ENCODE data around the gene C2CD4C.
A peak's percentile ranks its signal among the peaks of the same experiment; 100 is the strongest.
"Not testable (repeated sequence)": the region's sequence is repeated elsewhere in the genome, so short reads cannot be mapped to it uniquely, and the experiment has no call there.

Gene C2CD4C

DNA sequence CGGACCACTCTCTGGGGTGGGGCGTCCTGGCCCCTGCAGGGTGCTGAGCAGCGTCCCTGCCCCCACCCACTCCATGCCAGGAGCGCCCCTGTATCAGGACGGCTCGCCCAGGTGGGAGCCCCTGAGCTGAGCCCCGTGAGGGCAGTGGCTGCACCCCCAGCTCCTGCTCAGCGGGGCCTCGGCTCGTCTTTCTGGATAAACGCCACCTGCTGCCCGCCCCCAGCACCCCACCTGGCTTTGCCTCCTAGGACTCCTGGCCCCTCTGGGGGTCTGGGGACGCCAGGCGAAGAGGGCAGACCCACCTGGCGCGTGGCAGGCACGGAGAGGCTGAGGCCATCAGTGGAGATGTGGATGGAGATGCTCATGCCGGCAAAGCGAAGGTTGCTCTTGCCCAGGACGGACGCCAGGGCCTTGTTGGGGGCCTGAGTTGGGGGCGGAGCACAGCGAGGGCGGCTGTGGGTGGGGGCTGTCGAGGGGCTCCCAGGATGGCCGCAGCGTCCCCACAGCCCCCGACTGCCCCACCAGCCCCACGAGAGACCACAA, 29.5 kb upstream of the C2CD4C start:
- DNase-seq, result no peak

DNA sequence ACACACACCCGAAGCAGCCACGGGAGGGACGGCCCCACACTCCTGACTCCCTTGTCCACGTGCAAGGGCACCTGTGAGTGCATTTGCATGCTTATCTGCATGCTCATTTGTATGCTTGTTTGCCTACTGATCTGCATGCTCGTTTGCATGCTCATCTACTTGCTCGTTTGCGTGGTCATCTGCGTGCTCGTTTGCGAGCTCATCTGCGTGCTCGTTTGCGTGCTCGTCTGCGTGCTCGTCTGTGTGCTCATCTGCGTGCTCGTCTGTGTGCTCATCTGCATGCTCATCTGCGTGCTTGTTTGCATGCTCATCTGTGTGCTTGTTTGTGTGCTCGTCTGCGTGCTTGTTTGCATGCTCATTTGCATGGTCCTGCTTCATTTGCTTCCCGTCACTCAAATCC, 28.1 kb upstream of the C2CD4C start:
- no peak for DNase-seq

DNA sequence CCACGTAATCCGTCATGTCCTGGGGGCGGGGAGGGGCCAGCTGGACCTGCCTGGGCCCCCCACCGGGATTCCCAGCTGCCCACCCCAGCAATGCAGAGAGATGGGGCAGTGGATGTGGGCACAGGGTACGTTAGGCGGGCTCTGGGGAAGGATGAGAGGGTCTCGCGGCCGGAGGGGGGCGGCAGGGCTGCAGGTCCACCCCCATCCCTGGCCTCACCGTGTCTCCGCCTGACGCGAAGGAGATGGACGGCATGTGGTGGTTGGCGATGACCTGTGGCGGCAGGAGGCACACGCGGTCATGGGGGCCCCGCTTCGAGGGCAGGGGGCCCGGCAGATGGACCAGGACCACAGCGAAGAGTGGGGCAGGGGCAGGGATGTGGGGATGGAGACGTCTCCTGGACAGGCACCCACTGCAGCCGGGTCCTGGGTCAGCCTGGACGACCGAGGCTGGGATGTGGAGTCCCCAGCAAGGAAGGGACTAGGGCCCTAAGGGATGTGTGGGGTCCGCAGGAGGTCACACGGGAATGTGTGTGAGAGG, 27.5 kb upstream of the C2CD4C start:
- DNase-seq, result no peak

DNA sequence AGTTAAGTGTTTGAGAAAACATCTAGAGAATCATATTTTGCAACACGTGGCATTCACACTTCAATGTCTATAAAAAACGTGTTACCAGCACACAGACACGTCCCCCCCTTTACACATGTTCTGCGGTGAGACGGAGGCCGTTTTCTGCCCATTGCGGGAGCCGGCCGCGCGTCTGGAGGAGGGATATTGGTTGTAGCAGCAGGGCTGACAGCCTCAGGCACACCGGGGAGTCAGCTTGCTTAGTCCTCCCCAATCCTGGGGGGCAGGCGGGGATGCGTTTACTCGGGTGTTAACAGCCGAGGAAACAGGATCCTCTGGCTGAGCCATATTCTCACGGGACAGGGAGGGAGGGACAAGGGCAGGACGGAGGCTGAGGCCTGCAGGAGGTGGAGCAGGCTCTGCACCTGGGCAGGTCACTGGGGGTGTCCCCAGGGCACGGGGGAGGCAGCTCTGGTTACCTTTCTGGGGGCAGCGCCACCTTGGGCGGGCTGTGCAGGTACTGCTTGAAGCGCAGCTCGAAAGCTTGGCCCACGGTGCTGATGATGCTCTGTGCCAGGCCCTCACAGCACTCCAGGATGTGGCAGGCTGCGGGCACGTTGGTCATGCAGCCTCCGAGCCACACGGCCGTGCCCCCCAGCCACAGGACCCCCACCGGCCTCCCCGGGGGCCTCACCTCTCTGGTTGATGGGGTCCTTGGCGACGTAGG, 26.9 kb upstream of the C2CD4C start:
- DNase-seq, result no peak

DNA sequence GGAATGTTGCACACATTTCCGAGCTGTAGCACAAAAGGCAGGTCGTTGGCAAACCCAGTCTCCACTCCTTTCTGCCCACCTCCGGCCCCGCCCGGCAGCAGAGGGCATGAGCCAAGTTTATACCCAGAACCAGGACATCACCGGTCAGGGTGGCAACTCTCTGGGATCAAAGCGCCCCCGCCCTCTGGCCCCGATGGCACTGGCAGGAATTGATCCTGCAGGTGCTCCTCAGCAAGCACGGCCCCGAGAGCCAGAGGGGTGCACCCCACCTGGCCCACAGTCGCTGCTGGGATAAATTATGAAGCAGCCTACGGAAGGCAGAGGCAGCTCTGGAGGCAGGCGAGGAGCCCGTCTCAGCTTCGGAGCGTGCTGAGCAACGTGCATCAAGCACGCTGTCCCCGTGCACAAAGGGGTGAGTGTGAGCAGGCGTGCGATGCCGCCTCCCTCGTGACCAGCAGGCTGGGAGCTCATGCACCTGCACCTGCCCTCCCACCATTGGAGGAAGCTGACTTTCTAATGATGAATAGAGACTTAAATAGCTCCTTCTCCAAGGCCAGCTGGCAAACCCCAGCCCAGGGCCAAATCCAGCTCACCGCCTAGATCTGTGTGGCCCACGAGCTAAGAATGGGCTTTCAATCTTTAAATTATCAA, 26.2 kb upstream of the C2CD4C start:
- no peak for DNase-seq

DNA sequence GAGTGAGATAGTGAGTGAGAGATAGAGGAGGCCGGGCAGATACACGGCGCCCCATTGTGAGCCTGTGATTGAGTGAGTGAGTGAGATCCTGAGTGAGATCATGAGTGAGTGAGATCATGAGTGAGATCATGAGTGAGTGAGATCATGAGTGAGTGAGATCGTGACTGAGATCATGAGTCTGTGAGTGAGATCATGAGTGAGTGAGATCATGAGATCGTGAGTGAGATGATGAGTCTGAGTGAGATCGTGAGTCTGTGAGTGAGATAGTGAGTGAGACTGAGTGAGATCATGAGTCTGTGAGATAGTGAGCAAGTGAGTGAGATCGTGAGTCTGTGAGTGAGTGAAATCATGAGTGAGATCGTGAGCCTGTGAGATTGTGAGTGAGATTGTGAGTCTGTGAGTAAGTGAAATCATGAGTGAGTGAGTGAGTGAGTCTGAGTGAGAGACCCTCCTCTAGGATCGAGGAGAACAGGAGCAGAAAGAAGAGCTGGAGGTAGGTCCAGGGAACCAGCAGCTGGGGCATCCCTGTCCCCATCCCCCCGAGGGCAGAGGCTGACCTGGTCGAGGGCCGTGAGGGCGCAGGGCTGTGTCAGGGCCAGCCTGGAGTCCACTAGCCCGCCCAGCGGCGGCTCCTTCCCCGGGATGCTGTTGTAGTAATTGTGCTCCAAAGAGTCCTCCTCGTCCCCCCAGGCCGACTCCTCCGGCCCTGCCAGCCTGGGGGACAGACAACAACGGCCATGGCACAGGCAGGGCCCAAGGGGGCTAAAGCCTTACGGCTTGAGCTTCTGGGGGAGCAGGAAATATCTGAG, 25.4 kb upstream of the C2CD4C start:
- DNase-seq, result no peak

DNA sequence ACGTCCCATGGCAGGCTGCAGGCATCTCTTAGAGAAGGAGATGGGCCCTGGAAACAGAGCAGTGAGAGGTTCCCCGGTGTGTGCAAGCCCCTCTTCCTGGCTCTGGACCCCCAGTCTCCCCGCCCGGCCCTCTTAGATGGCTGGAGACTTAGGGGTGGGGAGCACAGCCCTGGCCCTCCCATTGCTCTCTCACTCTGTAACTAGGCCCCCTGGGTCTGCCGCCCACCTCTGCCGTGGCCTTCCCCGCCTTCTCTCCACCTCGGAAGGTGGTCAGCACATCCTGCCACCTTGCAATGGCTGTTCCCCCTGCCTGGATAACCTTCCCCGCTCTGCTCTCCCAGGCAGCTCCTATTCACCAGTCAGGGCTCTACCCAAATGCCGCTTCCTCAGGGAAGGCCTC, 21.8 kb upstream of the C2CD4C start:
- no peak for DNase-seq

DNA sequence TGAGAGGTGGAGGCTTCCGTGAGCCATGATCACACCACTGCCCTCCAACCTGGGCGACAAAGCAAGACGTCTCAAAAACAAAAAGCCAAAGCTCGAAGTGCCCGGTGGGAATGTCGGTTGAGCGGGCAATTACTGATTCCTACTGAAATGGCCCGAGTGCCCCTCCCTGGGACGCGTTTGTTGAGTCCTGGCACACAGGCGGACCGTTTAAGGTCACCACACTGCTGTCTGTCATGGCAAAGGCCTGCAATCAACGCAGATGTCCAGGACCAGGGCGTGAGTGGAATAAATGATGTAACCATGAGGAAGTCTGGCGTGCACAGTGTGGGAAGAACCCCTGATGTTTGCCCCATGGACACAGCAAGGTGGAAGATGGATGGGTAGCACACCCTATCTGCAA, 19.2 kb upstream of the C2CD4C start:
- DNase-seq, result no peak

DNA sequence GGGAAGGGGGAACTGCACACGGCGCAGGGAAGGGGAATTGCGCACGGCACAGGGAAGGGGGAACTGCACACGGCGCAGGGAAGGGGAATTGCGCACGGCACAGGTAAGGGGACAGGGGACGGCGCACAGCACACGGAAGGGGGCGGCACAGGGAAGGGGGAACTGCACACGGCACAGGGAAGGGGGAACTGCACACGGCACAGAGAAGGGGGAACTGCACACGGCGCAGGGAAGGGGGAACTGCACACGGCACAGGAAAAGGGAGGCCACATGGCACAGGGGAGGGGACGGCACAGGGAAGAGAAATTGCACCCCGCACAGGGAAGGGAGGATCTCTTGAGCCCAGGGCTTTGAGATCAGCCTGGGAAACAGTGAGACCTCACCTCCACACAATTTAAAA, 18.7 kb upstream of the C2CD4C start:
- DNase-seq, result not testable (repeated sequence)

DNA sequence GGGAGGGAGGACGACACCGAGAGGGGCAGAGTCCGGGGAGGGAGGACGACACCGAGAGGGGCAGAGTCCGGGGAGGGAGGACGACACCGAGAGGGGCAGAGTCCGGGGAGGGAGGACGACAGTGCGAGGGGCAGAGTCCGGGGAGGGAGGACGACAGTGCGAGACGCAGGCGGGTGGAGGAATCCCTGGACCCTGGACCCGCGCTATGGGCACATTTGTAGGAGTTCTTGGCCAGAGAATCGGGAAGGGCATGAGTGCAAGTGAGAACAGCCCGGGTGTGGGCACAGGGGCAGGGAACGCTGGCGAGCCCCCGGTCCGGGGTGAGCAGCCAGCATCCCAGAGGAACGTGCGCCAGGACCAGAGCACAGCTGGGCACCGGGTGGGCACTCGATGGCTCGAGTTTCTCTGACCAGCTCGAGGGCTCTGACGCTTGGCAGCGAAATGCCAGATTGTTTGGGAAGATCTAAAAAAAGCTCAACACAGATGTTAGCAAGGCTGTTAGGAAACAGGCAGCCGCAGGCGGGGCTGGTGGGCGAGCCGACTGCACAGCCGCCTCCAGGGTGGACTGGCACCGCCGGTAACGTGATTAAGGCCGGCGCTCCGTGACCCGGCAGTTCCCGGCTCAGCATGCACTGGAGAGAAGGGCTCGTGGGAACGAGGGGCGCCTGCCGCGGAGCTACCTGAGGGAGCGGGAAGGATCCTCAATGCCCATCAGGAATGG, 17.9 kb upstream of the C2CD4C start:
- peak; percentile 60 for DNase-seq

DNA sequence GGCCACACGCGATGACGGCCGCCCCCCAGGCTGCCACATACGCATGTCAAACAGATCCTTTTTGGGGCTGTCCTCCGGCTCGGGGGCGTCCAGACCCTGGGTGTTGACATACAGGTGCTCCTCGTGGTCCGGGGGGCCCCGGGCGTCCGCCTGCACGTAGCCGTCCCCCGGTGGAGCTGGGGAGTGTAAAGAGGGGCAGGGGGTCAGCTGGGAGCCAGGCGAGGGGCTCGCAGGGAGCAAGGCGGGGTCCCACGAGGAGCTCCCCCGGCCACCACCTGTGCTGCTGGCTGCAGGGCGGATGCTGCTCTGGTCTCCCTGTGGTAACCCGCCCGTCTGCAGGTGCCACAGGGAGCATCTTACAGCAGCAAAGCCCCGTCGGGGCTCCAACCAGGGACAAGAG, 16.1 kb upstream of the C2CD4C start:
- DNase-seq, result no peak

DNA sequence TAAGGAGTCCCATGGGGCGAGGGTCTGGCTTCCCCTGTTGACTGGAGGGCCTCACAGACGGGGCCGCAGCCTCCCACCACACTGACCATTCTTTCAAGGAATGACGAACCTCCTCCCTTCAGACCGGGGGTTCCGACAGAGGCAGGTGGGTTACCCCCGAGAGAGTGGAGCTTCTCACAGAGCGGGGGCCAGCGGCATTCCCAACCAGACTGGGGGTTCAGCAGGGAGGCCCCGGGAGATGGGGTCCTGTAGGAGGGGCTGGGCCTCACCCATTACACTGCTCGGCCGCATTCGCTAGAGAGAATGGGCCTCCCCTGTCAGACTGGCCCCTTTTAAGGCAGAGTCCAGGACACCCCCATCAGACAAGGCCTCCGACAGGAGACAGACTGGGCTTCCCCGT, 15.6 kb upstream of the C2CD4C start:
- DNase-seq, result no peak

DNA sequence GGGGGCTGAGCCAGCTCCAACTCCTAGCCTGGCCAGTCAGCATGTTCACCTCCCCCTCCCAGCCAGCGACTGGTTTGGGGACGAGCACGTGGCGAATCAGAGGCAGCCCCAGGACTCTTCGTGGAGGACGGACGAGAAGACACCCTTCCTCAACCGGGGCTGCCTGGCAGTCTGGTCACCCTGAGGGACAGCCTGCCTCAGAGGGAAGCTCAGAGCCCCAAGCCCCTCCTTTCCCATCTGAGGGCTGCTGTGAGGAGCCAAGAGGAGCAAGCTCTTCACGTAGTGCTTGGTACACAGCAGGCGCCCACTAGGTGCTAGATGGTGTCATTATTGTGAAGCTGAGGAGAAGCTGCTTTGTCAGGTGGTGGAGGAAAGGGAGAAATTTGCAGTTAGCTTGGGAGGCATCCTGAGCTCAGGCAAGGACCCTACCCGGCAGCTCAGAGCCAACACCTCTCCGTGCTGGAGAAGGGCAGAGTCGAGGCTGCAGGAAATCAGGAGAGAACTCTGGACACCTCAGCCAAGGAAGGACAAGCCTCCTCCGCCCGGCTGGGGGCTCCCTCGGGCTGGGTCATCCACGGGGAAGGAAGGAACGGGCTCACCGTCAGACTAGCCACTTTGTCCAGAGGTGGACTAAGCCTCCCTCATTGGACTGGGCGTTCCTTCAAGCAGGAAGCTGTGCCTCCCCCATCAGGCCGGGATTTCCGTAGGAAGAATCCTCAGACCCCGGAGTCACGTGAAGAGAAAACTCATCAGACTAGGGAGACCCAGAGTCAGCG, 14.9 kb upstream of the C2CD4C start:
- DNase-seq, result no peak

DNA sequence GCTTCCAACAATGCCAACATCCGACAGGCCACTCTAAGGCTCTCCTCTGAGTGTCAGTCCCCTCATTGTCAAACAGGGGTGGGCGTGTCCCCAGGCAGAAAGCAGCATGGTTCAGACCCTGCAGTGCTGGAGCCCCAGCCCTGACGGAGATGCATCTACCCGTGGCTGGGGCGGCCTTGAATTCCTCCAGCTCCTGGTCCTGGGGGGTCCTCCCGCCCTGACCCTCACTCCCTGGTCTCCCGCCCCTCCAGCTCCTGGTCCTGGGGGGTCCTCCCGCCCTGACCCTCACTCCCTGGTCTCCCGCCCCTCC, 13.9 kb upstream of the C2CD4C start:
- DNase-seq, result not testable (repeated sequence)

DNA sequence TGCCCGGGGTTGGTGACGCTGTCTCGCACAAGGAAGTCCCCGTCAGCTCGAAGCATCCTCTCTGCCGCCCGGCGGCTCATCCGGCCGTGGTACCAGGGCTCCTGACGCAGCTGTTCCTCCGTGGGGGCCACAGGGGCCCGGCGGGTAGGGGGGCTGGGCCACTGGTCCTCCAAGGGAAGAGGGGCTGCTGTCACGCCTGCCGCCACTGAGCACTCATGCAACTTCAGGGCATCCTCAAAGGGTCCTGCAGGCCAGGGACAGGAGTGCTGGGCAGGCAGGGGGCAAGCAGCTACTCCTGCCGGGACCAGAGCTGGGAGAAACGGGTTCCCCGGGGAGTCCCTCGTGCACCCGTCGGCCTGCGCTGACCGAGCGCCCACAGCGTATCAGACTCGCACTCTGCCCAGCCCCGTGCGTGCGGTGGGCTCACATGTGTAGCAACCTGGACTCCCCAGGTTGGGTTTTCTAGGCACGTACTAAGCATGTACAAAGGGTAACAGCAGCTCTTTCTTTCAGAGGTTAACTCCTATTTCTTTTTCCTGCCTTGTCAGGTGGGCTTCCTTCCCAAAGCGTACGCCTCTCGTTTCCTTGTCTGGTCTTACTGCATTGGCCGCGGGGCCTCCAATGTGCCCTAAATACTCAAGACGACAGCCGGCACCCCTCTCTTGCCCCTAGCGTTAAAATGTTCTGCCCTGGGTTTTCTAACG, 13.4 kb upstream of the C2CD4C start:
- DNase-seq, result no peak

DNA sequence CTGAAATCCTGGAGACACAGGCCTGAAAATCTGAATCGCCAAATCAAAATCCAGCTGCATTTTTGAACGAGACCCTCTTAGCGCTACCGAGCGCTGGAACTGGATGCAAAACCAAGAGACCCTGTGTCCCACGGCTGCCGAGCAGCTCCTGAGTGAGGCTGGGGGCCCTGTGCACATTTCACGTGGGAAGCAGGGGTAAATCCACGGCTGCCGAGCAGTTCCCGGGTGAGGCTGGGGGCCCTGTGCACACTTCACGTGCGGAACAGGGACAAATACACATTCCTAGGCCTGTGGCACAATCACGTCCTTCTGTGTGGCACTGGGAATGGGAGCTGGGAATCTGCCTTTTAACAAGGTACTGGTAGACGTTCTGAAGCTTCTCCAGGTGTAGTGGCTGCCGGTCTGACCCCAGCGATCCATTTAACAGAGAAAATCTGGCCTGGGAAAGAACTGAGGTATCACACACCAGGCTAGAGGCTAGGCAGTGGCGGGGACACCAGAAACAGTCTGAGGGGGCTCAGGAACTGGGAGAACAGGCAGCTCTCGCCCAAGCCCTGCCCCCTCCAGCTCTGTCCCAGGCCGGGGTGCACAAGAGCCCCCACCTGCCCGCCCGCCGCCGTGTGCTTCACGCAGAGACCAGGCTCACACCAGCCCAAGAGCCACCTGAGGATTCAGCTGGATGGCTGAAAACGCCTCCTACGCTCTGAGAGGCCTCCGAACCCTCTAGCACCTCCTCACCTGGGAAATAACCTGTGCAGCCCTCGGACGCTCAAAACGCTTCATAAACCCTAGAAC, 11.0 kb upstream of the C2CD4C start:
- no peak for DNase-seq

DNA sequence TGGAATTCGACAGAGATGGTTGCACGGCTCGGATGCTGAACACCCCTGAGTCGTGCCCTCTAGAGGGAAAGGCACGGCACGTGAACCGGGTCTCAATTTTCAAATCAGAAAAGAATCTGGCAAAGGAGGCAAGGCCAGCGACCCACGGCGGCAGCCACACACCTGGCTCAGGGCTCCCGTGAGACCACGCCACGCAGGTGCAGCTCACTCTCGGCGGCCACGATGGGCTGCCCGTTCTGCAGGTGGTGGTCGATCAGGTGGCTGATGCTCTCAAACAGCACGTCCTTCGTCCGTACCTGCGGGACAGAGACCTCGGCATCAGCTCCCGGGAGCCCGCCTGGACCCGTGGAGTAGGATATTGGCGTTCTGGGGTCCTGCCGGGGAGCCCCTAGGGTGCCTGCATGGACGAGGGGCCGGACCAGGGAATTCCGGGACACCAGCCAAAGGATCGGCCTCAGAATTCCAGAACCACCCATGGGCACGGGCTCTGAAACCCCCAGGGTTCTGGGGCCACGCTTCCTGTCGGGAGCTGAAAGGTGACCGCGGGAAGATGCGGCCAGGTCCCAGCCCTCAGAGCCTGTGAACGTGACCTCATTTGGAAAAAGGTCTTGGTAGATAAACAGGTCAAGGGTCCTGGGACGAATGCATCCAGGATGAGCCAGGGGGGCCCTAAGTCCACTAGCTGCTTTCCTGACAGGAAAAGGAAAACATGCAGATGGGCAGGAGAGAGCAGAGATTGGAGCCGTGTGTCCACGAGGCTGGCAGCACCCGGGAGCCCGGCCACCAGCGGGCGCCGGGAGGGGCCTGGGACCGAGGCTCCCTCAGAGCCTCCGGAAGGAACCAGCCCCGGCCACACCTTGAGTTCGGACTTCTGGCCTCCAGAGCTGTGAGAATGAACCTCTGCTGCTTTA, 10.1 kb upstream of the C2CD4C start:
- no peak for DNase-seq

DNA sequence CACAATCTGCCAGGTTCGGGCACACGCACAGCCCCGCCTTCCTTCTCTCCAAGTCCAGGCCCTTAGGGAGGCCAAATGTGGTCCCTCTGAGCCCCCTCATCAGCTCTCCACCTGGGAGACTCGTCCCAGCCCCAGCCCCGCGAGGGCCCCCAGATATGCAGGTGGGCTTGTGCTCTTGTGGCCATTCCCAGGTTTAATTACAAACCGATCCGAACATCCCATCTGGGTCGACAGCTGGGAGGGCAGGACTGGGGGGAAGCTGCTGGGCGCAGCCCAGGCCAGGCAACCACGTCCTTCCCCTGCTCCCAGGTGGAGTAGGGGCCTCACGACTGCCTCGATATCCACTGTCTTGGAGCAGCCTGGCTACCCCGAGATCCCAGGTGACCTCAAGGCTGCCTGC, 7.5 kb upstream of the C2CD4C start:
- DNase-seq, result no peak

DNA sequence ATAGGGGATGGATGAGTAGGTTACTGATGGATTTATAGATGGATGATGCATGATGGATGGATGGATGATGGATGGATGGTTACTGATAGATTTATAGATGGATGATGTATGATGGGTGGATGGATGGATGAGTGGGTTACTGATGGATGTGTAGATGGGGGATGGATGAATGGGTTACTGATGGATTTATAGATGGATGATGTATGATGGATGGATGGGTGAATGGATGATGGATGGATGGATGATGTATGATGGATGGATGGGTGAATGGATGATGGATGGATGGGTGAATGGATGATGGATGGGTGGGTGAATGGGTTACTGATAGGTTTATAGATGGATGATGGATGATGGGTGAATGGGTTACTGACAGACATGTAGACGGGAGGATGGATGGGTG, 6.3 kb upstream of the C2CD4C start:
- DNase-seq, result no peak

Data from right hindlimb (tissue), 1 donor.